Prostate gland (tissue), 2 donors: ENCODE data around the gene FARS2. TPM values are rescaled to one million over a fixed set of nuclear protein-coding genes. Genes with fewer than 3 reads are reported as not detected.

Experiments
- DNase-seq: peaks from one replicate; pipeline ENCODE4 v3.0.0-alpha.2; 2019; ENCODE audit warnings: low spot score
- H3K27ac ChIP-seq, 2 donors: fragments of 200-600 bp; sonication (generic); 2 replicates each; pipeline ENCODE4 v1.5.1; 2017 to 2019
- H3K27me3 ChIP-seq: fragments of 200-600 bp; sonication (generic); replicated peaks from 2 replicates; pipeline ENCODE4 v1.5.1; 2019; ENCODE audit not compliant: insufficient read depth
- H3K36me3 ChIP-seq, 2 donors: fragments of 200-600 bp; sonication (generic); 1 replicate in 1 of 2; 2 replicates in 1 of 2; pipeline versions ENCODE4 v1.5.1 to v1.8.1; 2017 to 2019
- H3K4me1 ChIP-seq: fragments of 200-600 bp; sonication (generic); replicated peaks from 2 replicates; pipeline ENCODE4 v1.5.1; 2019
- H3K4me3 ChIP-seq, 2 donors: fragments of 200-600 bp; sonication (generic); 2 replicates each; pipeline ENCODE4 v1.5.1; 2017 to 2019
- H3K9me3 ChIP-seq: fragments of 200-600 bp; sonication (generic); 2 replicates; pipeline ENCODE4 v1.5.1; 2017
- POLR2A ChIP-seq: fragments of 450-650 bp; IDR thresholded peaks from one replicate; pipeline ENCODE4 v1.6.1; 2016; ENCODE audit warnings: antibody characterized with exemption, mild to moderate bottlenecking
- POLR2AphosphoS5 ChIP-seq: sonication (generic); formaldehyde crosslinking; IDR thresholded peaks from one replicate; pipeline ENCODE4 v1.6.1; 2017; ENCODE audit warnings: antibody characterized with exemption
- WGBS: methylation state at CpG from one replicate; pipeline ENCODE4 v1.1.5; 2018; 5-methylcytosine and 5-hydroxymethylcytosine counted together
- intact Hi-C: fragments of 100-400 bp; cut with DNase I; formaldehyde crosslinking; loops from one replicate; pipeline ENCODE4 v1.14.2; 2022
- total RNA-seq, 2 donors: library from RNA; depleted of rRNA; stranded (reverse); fragments of >200 nt; gene quantifications; one replicate each; pipeline ENCODE4 v1.1.0, GENCODE V29; 2016
- TF ChIP-seq, protein P1 (sequence below), 4 experiments: fragments of 200-600 bp in 2 of 4; fragments of 450-650 bp in 2 of 4; sonication (generic) in 2 of 4; IDR thresholded peaks; 1 replicate in 3 of 4; 2 replicates in 1 of 4; pipeline ENCODE4 v1.5.1; 2016 to 2019; ENCODE audit warnings: antibody characterized with exemption in 4 of 4, mild to moderate bottlenecking in 2 of 4, moderate library complexity in 2 of 4

Gene FARS2
- total RNA-seq, 2 donors from 2014 or later: 11.6 to 19.5 TPM

DNA sequence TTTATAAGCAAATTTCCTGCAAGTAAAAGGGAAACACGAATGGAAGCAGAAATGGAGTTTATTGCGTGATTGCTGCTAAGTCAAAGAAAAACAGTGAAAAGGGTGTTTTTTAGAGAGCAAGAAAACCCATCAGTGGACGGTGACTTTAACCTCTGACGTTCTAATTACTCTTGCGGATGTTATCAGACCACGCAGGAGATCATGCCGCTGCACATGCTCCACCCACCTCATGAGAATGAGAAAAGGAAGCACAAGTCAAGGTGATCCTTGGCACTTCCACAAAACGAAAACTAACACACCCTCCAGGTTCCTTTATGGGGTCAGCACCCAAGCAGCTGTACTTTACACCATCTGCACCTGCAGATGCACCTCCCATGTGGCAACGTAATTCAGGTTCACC lies 45.5 kb upstream of the FARS2 start:
- no peaks in the 10 kb centered on the region for H3K9me3 ChIP-seq
- no peaks in the 10 kb centered on the region for H3K36me3 ChIP-seq
- TF ChIP-seq POLR2AphosphoS5 (no peak), POLR2A (no peak)
- TF ChIP-seq, protein P1, sequence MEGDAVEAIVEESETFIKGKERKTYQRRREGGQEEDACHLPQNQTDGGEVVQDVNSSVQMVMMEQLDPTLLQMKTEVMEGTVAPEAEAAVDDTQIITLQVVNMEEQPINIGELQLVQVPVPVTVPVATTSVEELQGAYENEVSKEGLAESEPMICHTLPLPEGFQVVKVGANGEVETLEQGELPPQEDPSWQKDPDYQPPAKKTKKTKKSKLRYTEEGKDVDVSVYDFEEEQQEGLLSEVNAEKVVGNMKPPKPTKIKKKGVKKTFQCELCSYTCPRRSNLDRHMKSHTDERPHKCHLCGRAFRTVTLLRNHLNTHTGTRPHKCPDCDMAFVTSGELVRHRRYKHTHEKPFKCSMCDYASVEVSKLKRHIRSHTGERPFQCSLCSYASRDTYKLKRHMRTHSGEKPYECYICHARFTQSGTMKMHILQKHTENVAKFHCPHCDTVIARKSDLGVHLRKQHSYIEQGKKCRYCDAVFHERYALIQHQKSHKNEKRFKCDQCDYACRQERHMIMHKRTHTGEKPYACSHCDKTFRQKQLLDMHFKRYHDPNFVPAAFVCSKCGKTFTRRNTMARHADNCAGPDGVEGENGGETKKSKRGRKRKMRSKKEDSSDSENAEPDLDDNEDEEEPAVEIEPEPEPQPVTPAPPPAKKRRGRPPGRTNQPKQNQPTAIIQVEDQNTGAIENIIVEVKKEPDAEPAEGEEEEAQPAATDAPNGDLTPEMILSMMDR (IDR thresholded peaks at IDR 0.05): no peak
- H3K4me3 ChIP-seq: no peak overlapping the region
- H3K27me3 ChIP-seq: no peaks in the 10 kb centered on the region
- WGBS: 81% methylated on average over 9 of the region's 9 CpGs
- DNase-seq: no peak
- intact Hi-C loops: loop anchor here (5.0 kb wide), 1 partner anchor 1332 kb away; no protein-coding TSS in a partner anchor
- H3K4me1 ChIP-seq: peaks cover 8% of the 10 kb centered on the region
- no peak overlapping the region for H3K27ac ChIP-seq

DNA sequence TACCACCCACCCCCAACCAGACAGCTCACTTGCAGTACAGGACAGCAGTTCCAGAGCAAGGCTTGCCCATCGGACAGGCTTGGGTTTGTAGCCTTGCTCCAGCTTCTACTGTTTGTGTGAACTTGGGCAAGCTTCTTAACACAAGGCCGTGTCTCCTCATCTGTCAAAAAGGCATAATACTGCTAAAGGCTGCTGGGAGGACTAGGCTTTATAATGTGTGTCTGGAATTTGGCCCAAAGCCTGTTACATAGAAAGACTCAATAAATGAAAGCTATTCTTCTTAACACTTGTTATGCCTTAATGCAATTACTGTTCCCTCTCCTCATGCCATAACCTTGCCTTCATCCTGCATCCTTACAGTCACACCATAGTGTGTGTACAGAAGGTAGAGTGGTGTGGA lies 44.0 kb upstream of the FARS2 start:
- 97% methylated on average over 2 of the region's 2 CpGs for WGBS
- no peaks in the 10 kb centered on the region for H3K36me3 ChIP-seq
- intact Hi-C loops: loop anchor here (5.0 kb wide), 1 partner anchor 1330 kb away; no protein-coding TSS in a partner anchor
- no peaks in the 10 kb centered on the region for H3K9me3 ChIP-seq
- DNase-seq: no peak
- peaks cover 8% of the 10 kb centered on the region for H3K4me1 ChIP-seq
- H3K4me3 ChIP-seq: no peak overlapping the region
- TF ChIP-seq POLR2AphosphoS5: no peak
- TF ChIP-seq POLR2A: no peak
- TF ChIP-seq, protein P1 (IDR thresholded peaks at IDR 0.05): no peak
- no peak overlapping the region for H3K27ac ChIP-seq
- H3K27me3 ChIP-seq: no peaks in the 10 kb centered on the region

DNA sequence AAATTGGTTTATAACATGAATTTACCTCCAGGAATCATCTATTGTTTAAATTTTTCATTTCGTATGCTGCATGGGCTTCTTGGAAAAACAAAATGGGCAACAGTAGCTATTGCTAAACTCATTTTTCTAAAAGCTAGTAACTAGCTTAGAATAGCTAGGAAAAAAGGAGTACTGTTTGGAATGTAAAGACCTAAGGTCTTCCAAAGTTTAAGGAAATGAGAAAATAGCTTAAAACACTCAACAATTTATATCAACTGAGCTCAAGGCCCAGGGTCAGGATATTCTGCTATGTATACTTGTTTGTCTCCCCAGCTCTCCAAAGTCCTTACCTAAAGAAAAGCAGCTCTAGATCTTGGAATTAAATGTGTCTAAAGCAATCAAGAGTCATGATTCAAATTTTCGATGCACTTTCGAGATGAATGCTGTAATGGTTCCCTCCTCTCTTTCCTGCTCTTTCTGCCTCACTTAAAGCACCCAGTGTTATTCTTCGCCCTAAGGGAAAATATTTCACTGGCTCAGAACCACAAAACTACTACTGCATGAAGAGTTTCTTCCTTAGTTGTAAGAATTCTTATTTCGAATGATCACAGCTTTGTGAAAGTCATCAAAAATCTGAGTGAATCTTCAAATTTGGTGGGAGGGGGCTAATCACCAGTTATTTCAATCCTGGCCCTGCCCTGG lies 42.2 kb upstream of the FARS2 start:
- intact Hi-C loops: loop anchor here (5.0 kb wide), 1 partner anchor 1328 kb away; no protein-coding TSS in a partner anchor
- H3K27ac ChIP-seq: no peak overlapping the region
- no peaks in the 10 kb centered on the region for H3K36me3 ChIP-seq
- DNase-seq: no peak
- 92% methylated on average over 5 of the region's 5 CpGs for WGBS
- peaks cover 8% of the 10 kb centered on the region for H3K4me1 ChIP-seq
- TF ChIP-seq POLR2A (no peak), POLR2AphosphoS5 (no peak)
- TF ChIP-seq, protein P1 (IDR thresholded peaks at IDR 0.05): no peak
- no peaks in the 10 kb centered on the region for H3K27me3 ChIP-seq
- H3K9me3 ChIP-seq: no peaks in the 10 kb centered on the region
- no peak overlapping the region for H3K4me3 ChIP-seq

GRCh38 chr6:5220443-5220842 lies 40.9 kb upstream of the FARS2 start:
- TF ChIP-seq POLR2AphosphoS5 (no peak), POLR2A (no peak)
- TF ChIP-seq, protein P1 (IDR thresholded peaks at IDR 0.05): no peak
- Histone ChIP-seq H3K4me1 (no peaks in the 10 kb centered on the region), H3K27me3 (no peaks in the 10 kb centered on the region), H3K4me3 (no peak overlapping the region), H3K9me3 (no peaks in the 10 kb centered on the region), H3K36me3 (no peaks in the 10 kb centered on the region), H3K27ac (no peak overlapping the region)
- 100% methylated on average over 1 of the region's 1 CpG for WGBS
- intact Hi-C loops: no loop called here
- DNase-seq: no peak

DNA sequence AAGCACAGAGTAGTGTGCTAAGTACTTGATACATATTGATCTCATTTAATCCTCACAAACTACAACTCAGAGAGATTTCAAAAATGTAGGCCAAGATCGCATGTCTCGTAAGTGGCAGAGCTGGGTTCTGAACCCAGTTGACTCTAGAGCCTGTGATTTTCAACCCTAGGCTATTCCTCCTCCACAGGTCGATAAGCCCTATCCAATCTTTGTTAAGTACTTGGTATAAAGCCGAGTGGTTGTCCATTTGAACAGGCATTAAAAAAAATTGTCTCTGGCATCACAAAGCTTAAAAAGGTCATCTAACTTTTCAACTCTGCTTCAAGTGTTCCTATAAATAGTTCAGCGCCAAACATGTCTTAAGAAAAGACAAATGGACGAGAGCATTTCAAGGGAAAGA lies 38.0 kb upstream of the FARS2 start:
- H3K36me3 ChIP-seq: no peaks in the 10 kb centered on the region
- no peaks in the 10 kb centered on the region for H3K9me3 ChIP-seq
- H3K4me3 ChIP-seq: no peak overlapping the region
- H3K4me1 ChIP-seq: no peaks in the 10 kb centered on the region
- TF ChIP-seq POLR2A (no peak), POLR2AphosphoS5 (no peak)
- TF ChIP-seq, protein P1 (IDR thresholded peaks at IDR 0.05): no peak
- H3K27me3 ChIP-seq: no peaks in the 10 kb centered on the region
- WGBS: 96% methylated on average over 6 of the region's 6 CpGs
- intact Hi-C loops: no loop called here
- no peak for DNase-seq
- H3K27ac ChIP-seq: no peak overlapping the region
